Measurements from ENCODE around the gene GPX1.

The GPX1 gene

GRCh38 chr3:49311283-49311682 lies 46.9 kb downstream of the GPX1 start:
- DNase-seq = no peak

GRCh38 chr3:49310677-49311076 lies 47.5 kb downstream of the GPX1 start:
- DNase-seq = no peak
